ENCODE measurements around the gene CNGB1.

CNGB1 gene

GRCh38 chr16:57994778-57995177 is 23.9 kb upstream of the CNGB1 start:
- peaks cover 18% of the 10 kb centered on the region for H3K4me1 ChIP-seq (ENCODE audit: control insufficient read depth, insufficient read depth, low read length)

GRCh38 chr16:57994361-57994760 is 23.4 kb upstream of the CNGB1 start:
- no peaks in the 10 kb centered on the region for H3K36me3 ChIP-seq (ENCODE audit: control insufficient read depth, insufficient read depth, low read length)
- H3K9me3 ChIP-seq (ENCODE audit: control insufficient read depth, low read length) = no peaks in the 10 kb centered on the region
- no peak overlapping the region for H3K9ac ChIP-seq (ENCODE audit: low read length)
- no peaks in the 10 kb centered on the region for H3K27me3 ChIP-seq (ENCODE audit: control insufficient read depth, insufficient read depth, low read length)
- no peak overlapping the region for H3K4me3 ChIP-seq (ENCODE audit: low read length)
- H3K4me1 ChIP-seq (ENCODE audit: control insufficient read depth, insufficient read depth, low read length) = peaks cover 14% of the 10 kb centered on the region

More at GRCh38 chr16:57994778-57995177, 23.9 kb upstream of the CNGB1 start:
- H3K36me3 ChIP-seq (ENCODE audit: control insufficient read depth, insufficient read depth, low read length) = no peaks in the 10 kb centered on the region
- no peaks in the 10 kb centered on the region for H3K27me3 ChIP-seq (ENCODE audit: control insufficient read depth, insufficient read depth, low read length)
- H3K9me3 ChIP-seq (ENCODE audit: control insufficient read depth, low read length) = no peaks in the 10 kb centered on the region
- H3K4me3 ChIP-seq (ENCODE audit: low read length) = no peak overlapping the region
- no peak overlapping the region for H3K9ac ChIP-seq (ENCODE audit: low read length)

DNA sequence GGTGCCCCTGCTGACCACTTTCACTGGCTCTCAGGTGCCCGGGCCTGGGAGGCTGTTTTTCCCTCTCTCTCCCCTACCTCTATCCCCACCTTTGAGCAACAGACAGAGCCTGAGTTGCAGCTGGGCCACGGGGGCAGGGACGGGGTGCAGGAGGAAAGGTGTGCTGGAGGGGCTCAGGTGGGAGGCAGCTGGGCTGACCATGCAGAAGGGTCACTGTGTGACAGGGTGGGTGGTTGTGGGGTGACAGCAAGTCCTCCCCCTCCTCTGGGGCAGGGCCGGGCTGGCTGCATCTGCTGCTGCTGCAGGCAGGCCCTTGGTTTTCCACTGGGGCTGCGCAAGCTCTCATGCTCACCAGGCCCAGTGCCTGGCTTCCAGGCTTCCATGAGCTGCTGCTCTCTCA is 23.0 kb upstream of the CNGB1 start:
- Histone ChIP-seq H3K9me3 (ENCODE audit: control insufficient read depth, low read length) (no peaks in the 10 kb centered on the region), H3K9ac (ENCODE audit: low read length) (no peak overlapping the region), H3K27me3 (ENCODE audit: control insufficient read depth, insufficient read depth, low read length) (no peaks in the 10 kb centered on the region), H3K4me3 (ENCODE audit: low read length) (no peak overlapping the region), H3K4me1 (ENCODE audit: control insufficient read depth, insufficient read depth, low read length) (peaks cover 11% of the 10 kb centered on the region), H3K36me3 (ENCODE audit: control insufficient read depth, insufficient read depth, low read length) (no peaks in the 10 kb centered on the region)

- Histone ChIP-seq H3K4me3 (ENCODE audit: low read length) (no peak overlapping the region), H3K9me3 (ENCODE audit: control insufficient read depth, low read length) (no peaks in the 10 kb centered on the region), H3K9ac (ENCODE audit: low read length) (no peak overlapping the region), H3K36me3 (ENCODE audit: control insufficient read depth, insufficient read depth, low read length) (no peaks in the 10 kb centered on the region), H3K4me1 (ENCODE audit: control insufficient read depth, insufficient read depth, low read length) (peaks cover 6% of the 10 kb centered on the region), H3K27me3 (ENCODE audit: control insufficient read depth, insufficient read depth, low read length) (no peaks in the 10 kb centered on the region)
These were observed 22.5 kb upstream of the CNGB1 start for GRCh38 chr16:57993438-57993837.

DNA sequence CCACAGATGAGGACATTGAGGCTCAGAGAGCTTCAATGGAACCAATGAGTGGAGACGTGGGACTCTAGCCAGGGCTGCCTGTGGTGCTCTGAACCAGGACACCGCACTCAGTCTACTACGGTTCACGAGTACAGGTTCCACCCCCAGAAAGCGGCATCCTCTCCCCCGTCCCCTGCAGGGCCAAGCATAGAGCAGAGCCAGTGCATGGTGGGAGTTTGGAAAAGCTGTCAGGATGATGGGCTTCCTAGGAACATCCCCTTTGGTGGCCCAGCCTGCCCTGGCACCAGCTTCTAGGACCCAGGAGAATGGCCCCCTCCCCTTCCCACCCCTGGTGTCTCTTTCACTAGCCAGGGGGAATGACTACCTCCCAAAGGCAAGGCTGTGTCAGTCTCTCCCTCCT is 21.2 kb upstream of the CNGB1 start:
- no peaks in the 10 kb centered on the region for H3K27me3 ChIP-seq (ENCODE audit: control insufficient read depth, insufficient read depth, low read length)
- H3K4me3 ChIP-seq (ENCODE audit: low read length) = no peak overlapping the region
- no peaks in the 10 kb centered on the region for H3K9me3 ChIP-seq (ENCODE audit: control insufficient read depth, low read length)
- H3K4me1 ChIP-seq (ENCODE audit: control insufficient read depth, insufficient read depth, low read length) = no peaks in the 10 kb centered on the region
- no peak overlapping the region for H3K9ac ChIP-seq (ENCODE audit: low read length)
- no peaks in the 10 kb centered on the region for H3K36me3 ChIP-seq (ENCODE audit: control insufficient read depth, insufficient read depth, low read length)

GRCh38 chr16:57991551-57992059 is 20.7 kb upstream of the CNGB1 start:
- no peaks in the 10 kb centered on the region for H3K36me3 ChIP-seq (ENCODE audit: control insufficient read depth, insufficient read depth, low read length)
- H3K27me3 ChIP-seq (ENCODE audit: control insufficient read depth, insufficient read depth, low read length) = no peaks in the 10 kb centered on the region
- H3K9me3 ChIP-seq (ENCODE audit: control insufficient read depth, low read length) = no peaks in the 10 kb centered on the region
- no peak overlapping the region for H3K4me3 ChIP-seq (ENCODE audit: low read length)
- H3K4me1 ChIP-seq (ENCODE audit: control insufficient read depth, insufficient read depth, low read length) = no peaks in the 10 kb centered on the region
- H3K9ac ChIP-seq (ENCODE audit: low read length) = no peak overlapping the region

- Histone ChIP-seq H3K36me3 (ENCODE audit: control insufficient read depth, insufficient read depth, low read length) (no peaks in the 10 kb centered on the region), H3K9ac (ENCODE audit: low read length) (no peak overlapping the region), H3K27me3 (ENCODE audit: control insufficient read depth, insufficient read depth, low read length) (peaks cover 21% of the 10 kb centered on the region), H3K4me3 (ENCODE audit: low read length) (no peak overlapping the region), H3K9me3 (ENCODE audit: control insufficient read depth, low read length) (no peaks in the 10 kb centered on the region), H3K4me1 (ENCODE audit: control insufficient read depth, insufficient read depth, low read length) (peaks cover 14% of the 10 kb centered on the region)
These were observed 18.0 kb upstream of the CNGB1 start for GRCh38 chr16:57988929-57989328.

GRCh38 chr16:57987441-57988177 is 16.7 kb upstream of the CNGB1 start:
- peaks cover 14% of the 10 kb centered on the region for H3K4me1 ChIP-seq (ENCODE audit: control insufficient read depth, insufficient read depth, low read length)
- H3K9ac ChIP-seq (ENCODE audit: low read length) = no peak overlapping the region
- H3K4me3 ChIP-seq (ENCODE audit: low read length) = no peak overlapping the region
- H3K36me3 ChIP-seq (ENCODE audit: control insufficient read depth, insufficient read depth, low read length) = no peaks in the 10 kb centered on the region
- H3K9me3 ChIP-seq (ENCODE audit: control insufficient read depth, low read length) = no peaks in the 10 kb centered on the region
- peaks cover 21% of the 10 kb centered on the region for H3K27me3 ChIP-seq (ENCODE audit: control insufficient read depth, insufficient read depth, low read length)

- H3K9ac ChIP-seq (ENCODE audit: low read length) = no peak overlapping the region
- no peaks in the 10 kb centered on the region for H3K36me3 ChIP-seq (ENCODE audit: control insufficient read depth, insufficient read depth, low read length)
- H3K4me3 ChIP-seq (ENCODE audit: low read length) = no peak overlapping the region
- H3K27me3 ChIP-seq (ENCODE audit: control insufficient read depth, insufficient read depth, low read length) = peaks cover 21% of the 10 kb centered on the region
- no peaks in the 10 kb centered on the region for H3K9me3 ChIP-seq (ENCODE audit: control insufficient read depth, low read length)
- peaks cover 14% of the 10 kb centered on the region for H3K4me1 ChIP-seq (ENCODE audit: control insufficient read depth, insufficient read depth, low read length)
These were observed 15.3 kb upstream of the CNGB1 start for GRCh38 chr16:57986196-57986595.

DNA sequence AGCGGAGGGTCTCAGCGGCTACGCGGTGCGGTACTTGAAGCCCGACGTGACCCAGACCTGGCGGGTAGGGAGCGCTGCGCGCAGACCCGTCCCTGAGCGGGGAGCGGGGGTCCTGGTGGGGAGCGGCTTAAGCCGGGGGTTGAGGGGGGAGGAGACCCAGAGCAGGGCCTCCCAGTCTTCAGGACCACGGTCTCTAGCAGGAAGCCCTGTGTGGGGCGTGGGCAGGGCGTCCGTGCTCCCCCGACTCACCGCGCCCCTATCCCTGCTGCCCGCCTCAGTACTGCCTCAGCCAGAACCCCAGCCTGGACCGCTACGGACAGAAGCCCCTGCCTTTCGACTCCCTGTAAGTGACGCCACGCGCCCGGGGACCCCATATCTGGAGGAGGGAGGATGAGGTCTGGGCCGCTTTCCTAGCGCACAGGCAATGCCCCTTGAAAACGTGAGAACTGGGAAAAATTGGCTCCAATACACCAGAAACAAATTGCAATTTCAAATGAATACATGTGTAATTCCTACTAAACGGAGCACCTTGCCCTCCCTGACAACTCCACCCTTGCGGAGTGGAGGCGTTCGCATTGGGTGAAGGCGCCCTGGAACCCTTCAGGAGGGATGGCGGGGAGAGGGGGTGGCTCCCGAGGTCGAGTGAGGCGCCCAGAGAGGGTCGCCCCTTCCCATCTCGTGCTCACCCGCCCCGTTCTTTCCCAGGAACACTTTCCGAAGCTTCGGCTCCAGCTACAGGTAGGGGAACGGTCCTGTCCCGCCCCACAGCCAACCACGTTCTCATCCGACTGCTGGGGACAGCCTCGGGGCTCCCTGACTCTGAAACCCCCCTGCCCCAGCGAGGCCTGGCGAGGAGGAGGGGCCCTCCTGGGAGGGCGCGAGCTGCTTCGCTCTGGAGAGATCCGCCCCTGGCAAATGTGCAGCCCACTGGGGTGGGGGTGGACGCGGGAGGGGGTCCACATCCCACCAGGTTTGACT is 14.6 kb upstream of the CNGB1 start:
- peaks cover 14% of the 10 kb centered on the region for H3K4me1 ChIP-seq (ENCODE audit: control insufficient read depth, insufficient read depth, low read length)
- no peak overlapping the region for H3K9ac ChIP-seq (ENCODE audit: low read length)
- no peak overlapping the region for H3K4me3 ChIP-seq (ENCODE audit: low read length)
- H3K9me3 ChIP-seq (ENCODE audit: control insufficient read depth, low read length) = no peaks in the 10 kb centered on the region
- H3K36me3 ChIP-seq (ENCODE audit: control insufficient read depth, insufficient read depth, low read length) = no peaks in the 10 kb centered on the region
- peaks cover 21% of the 10 kb centered on the region for H3K27me3 ChIP-seq (ENCODE audit: control insufficient read depth, insufficient read depth, low read length)

- H3K9me3 ChIP-seq (ENCODE audit: control insufficient read depth, low read length) = no peaks in the 10 kb centered on the region
- H3K4me1 ChIP-seq (ENCODE audit: control insufficient read depth, insufficient read depth, low read length) = peaks cover 14% of the 10 kb centered on the region
- no peaks in the 10 kb centered on the region for H3K36me3 ChIP-seq (ENCODE audit: control insufficient read depth, insufficient read depth, low read length)
- peaks cover 21% of the 10 kb centered on the region for H3K27me3 ChIP-seq (ENCODE audit: control insufficient read depth, insufficient read depth, low read length)
- no peak overlapping the region for H3K9ac ChIP-seq (ENCODE audit: low read length)
- no peak overlapping the region for H3K4me3 ChIP-seq (ENCODE audit: low read length)
These were observed 13.7 kb upstream of the CNGB1 start for GRCh38 chr16:57984443-57985203.

Measured in mucosa of stomach (tissue), 1 donor.